Measurements from ENCODE around the gene EDIL3.

The EDIL3 gene

GRCh38 chr5:83937837-83938236, 446.8 kb downstream of the EDIL3 start:
- TF ChIP-seq FOXP2 (optimal IDR thresholded peaks at IDR 0.05; ENCODE audit: borderline replicate concordance, extremely low read depth, extremely low read length, insufficient read depth) (no peak), SIN3A (IDR thresholded peaks at IDR 0.05; ENCODE audit: borderline replicate concordance, insufficient read depth, low read length) (no peak), TAF1 (IDR thresholded peaks at IDR 0.05; ENCODE audit: borderline replicate concordance, insufficient read depth, low read length) (no peak), POLR2AphosphoS5 (IDR thresholded peaks at IDR 0.05; ENCODE audit: low read depth, low read length) (no peak)
- TF ChIP-seq, protein P1, sequence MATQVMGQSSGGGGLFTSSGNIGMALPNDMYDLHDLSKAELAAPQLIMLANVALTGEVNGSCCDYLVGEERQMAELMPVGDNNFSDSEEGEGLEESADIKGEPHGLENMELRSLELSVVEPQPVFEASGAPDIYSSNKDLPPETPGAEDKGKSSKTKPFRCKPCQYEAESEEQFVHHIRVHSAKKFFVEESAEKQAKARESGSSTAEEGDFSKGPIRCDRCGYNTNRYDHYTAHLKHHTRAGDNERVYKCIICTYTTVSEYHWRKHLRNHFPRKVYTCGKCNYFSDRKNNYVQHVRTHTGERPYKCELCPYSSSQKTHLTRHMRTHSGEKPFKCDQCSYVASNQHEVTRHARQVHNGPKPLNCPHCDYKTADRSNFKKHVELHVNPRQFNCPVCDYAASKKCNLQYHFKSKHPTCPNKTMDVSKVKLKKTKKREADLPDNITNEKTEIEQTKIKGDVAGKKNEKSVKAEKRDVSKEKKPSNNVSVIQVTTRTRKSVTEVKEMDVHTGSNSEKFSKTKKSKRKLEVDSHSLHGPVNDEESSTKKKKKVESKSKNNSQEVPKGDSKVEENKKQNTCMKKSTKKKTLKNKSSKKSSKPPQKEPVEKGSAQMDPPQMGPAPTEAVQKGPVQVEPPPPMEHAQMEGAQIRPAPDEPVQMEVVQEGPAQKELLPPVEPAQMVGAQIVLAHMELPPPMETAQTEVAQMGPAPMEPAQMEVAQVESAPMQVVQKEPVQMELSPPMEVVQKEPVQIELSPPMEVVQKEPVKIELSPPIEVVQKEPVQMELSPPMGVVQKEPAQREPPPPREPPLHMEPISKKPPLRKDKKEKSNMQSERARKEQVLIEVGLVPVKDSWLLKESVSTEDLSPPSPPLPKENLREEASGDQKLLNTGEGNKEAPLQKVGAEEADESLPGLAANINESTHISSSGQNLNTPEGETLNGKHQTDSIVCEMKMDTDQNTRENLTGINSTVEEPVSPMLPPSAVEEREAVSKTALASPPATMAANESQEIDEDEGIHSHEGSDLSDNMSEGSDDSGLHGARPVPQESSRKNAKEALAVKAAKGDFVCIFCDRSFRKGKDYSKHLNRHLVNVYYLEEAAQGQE (IDR thresholded peaks at IDR 0.05; ENCODE audit: insufficient read depth in 1 of 2, low read depth in 2 of 2, low read length in 2 of 2): no peak

DNA sequence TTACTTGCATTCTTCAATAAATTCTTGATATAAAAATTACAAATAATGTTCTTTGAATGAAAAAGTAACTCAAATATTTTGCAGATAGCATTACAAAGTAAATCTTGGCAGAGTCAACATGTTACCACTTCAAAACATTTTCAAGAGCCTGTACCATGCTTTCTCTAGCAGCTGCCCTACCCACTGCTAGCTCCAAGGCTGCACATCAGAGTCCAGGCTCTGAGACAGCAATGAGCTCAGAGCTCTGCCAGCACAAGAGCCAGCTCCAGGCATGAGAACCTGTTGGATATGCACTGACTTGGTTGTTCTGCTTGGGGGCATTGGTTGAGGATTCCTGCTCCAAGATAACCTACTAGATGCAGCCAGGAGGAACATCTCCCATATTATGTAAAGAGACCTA, 452.7 kb downstream of the EDIL3 start:
- TF ChIP-seq, protein P1 (IDR thresholded peaks at IDR 0.05; ENCODE audit: insufficient read depth in 1 of 2, low read depth in 2 of 2, low read length in 2 of 2): no peak
- TF ChIP-seq SIN3A (IDR thresholded peaks at IDR 0.05; ENCODE audit: borderline replicate concordance, insufficient read depth, low read length) (no peak), FOXP2 (optimal IDR thresholded peaks at IDR 0.05; ENCODE audit: borderline replicate concordance, extremely low read depth, extremely low read length, insufficient read depth) (no peak), TAF1 (IDR thresholded peaks at IDR 0.05; ENCODE audit: borderline replicate concordance, insufficient read depth, low read length) (no peak), POLR2AphosphoS5 (IDR thresholded peaks at IDR 0.05; ENCODE audit: low read depth, low read length) (no peak)

DNA sequence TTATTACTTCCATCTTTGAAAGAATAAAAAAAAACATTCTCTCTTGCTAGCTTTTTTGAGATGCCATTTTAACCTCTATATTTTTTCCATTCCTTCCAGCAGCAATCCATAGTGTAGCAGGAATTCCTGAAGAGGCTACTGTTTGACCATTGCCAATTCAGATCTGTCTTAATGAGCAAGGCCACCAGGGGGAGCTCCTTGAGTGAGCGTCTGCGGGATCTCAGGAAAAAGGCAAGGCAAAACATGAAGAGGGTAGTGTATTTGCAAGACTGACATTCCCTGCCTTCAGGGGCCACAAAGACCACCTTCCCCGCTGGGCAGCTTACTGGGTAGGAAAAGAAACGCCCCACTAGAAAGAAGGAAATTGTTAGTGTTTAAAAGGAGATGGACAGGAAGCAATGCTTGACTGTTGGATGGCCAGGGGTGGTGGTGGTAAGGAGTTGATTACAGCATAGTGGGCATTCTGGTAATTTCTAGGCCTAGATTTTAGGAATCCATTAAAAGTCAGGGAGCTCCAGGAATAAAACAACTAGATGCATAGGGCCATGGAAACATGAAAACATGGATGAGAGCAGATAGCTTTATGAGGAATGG, 457.4 kb downstream of the EDIL3 start:
- TF ChIP-seq FOXP2 (optimal IDR thresholded peaks at IDR 0.05; ENCODE audit: borderline replicate concordance, extremely low read depth, extremely low read length, insufficient read depth) (no peak), TAF1 (IDR thresholded peaks at IDR 0.05; ENCODE audit: borderline replicate concordance, insufficient read depth, low read length) (no peak)

GRCh38 chr5:83925955-83926337, 458.7 kb downstream of the EDIL3 start:
- TF ChIP-seq POLR2AphosphoS5 (IDR thresholded peaks at IDR 0.05; ENCODE audit: low read depth, low read length): no peak
- TF ChIP-seq FOXP2 (optimal IDR thresholded peaks at IDR 0.05; ENCODE audit: borderline replicate concordance, extremely low read depth, extremely low read length, insufficient read depth): no peak

- TF ChIP-seq POLR2AphosphoS5 (IDR thresholded peaks at IDR 0.05; ENCODE audit: low read depth, low read length) (no peak), SIN3A (IDR thresholded peaks at IDR 0.05; ENCODE audit: borderline replicate concordance, insufficient read depth, low read length) (no peak), FOXP2 (optimal IDR thresholded peaks at IDR 0.05; ENCODE audit: borderline replicate concordance, extremely low read depth, extremely low read length, insufficient read depth) (no peak), TAF1 (IDR thresholded peaks at IDR 0.05; ENCODE audit: borderline replicate concordance, insufficient read depth, low read length) (no peak)
- TF ChIP-seq, protein P1 (IDR thresholded peaks at IDR 0.05; ENCODE audit: insufficient read depth in 1 of 2, low read depth in 2 of 2, low read length in 2 of 2): no peak
Measured at GRCh38 chr5:83925321-83925954, 459.2 kb downstream of the EDIL3 start.

DNA sequence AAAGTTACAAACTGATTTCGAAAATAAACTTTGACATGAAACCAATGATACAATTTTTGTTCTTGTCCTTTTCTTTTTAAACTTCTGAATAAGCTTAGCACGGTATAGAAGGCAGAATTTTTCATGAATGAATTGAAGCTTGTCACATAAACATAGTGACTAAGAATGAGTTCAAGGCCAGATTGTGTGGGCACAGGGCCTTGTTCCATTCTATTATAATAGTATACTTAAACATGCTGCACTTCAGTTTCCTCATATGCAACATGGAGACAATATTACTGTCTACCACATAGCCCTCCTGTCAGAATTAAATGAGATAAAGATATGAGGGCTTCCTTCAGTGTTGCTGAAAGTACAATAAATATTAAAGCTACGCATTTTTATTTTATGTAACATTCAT, 459.8 kb downstream of the EDIL3 start:
- TF ChIP-seq, protein P1 (IDR thresholded peaks at IDR 0.05; ENCODE audit: insufficient read depth in 1 of 2, low read depth in 2 of 2, low read length in 2 of 2): no peak
- TF ChIP-seq SIN3A (IDR thresholded peaks at IDR 0.05; ENCODE audit: borderline replicate concordance, insufficient read depth, low read length): no peak
- no peak for TF ChIP-seq POLR2AphosphoS5 (IDR thresholded peaks at IDR 0.05; ENCODE audit: low read depth, low read length)
- TF ChIP-seq TAF1 (IDR thresholded peaks at IDR 0.05; ENCODE audit: borderline replicate concordance, insufficient read depth, low read length): no peak
- no peak for TF ChIP-seq FOXP2 (optimal IDR thresholded peaks at IDR 0.05; ENCODE audit: borderline replicate concordance, extremely low read depth, extremely low read length, insufficient read depth)

Data from PFSK-1 (cell line).